Measurements from ENCODE around the gene ID2. TPM values are rescaled to one million over a fixed set of nuclear protein-coding genes. Genes with fewer than 3 reads are reported as not detected.
A peak's percentile ranks its signal among the peaks of the same experiment; 100 is the strongest.

ID2 gene
- total and polyA plus RNA-seq, 2 of the 13 experiments (the other 11 are each of a cell fraction or from before 2014, with no cell fraction given) = 214 to 719 TPM

DNA sequence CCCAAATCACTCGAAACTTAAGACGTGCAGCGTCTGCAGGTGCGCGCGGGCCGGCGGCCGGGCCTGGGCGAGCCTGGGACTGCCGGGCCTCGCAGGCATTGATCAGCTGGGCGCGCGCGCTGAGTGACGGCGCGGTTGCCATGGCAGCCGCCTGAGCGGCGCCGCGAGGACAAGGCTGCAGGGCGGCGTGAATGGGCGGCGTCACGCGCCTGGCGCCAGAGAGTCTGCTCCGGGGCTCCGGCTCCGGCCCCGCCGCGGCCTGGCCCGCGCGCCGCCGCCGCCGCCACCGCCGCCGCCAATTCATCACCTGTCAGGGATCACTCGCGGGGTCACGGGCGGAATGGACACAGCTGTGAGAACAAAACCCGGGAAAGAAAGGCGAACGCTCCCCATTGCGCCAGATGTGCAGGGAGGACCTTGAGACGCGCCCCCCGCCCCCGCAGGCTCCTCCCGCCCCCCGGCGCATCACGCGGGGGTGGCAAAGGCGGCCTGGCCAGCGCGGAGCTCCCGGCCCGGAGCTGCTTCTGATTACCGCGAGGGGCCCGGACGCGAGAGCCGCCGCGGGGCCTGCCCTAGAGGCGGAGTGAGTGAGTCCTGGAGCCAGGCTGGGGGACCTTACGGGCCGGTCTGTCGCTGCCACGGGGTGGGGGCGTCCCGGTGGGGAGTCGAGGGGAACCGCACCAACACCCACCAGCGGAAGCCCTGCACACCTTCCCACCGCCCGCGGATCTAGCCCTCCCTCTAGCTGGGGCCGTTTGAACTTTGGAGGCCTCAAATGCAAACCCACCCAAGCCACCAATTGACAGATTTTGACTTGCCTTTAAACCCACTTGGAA is 2.9 kb upstream of the ID2 start:
- Histone ChIP-seq H3K9me3 (ENCODE audit: low read length) (peaks cover 11% of the 10 kb centered on the region), H3K4me1 (ENCODE audit: insufficient read depth, low read length) (peaks cover 36% of the 10 kb centered on the region), H4K20me1 (ENCODE audit: insufficient read depth, low read length) (peaks cover 21% of the 10 kb centered on the region), H3K79me2 (ENCODE audit: insufficient read depth, low read length) (peaks cover 26% of the 10 kb centered on the region), H3K4me2 (ENCODE audit: low read depth, low read length) (peak overlapping the region; percentile 99), H3K4me3 (replicated peaks in 1 of 3; ENCODE audit: insufficient read depth in 1 of 3, low read depth in 2 of 3, low read length in 3 of 3) (peak overlapping the region; percentile 79 to 94 (median 83)), H3K36me3 (replicated peaks in 1 of 2; ENCODE audit: control insufficient read depth in 1 of 2, insufficient read depth in 2 of 2, low read length in 2 of 2) (no peaks in the 10 kb centered on the region), H3K9ac (ENCODE audit: insufficient read depth, low read depth, low read length) (peak overlapping the region; percentile 100), H2AFZ (ENCODE audit: low read length) (no peak overlapping the region), H3K27me3 (ENCODE audit: control insufficient read depth in 1 of 2, insufficient read depth in 2 of 2, low read length in 2 of 2) (peaks cover 0 to 8% of the 10 kb centered on the region in 2 experiments; a peak in 1 of 5 replicates), H3K27ac (ENCODE audit: extremely low read length, insufficient read depth, low read length) (peak overlapping the region; percentile 100)
- FAIRE-seq (no peak), DNase-seq (ENCODE audit: low spot score) (peak; percentile 96), ATAC-seq (peak; percentile 62)
- no TSS peak for BruUV-seq (replicated peaks)
- ChIA-PET CTCF (ENCODE audit: low intra/inter-chr PET ratio, low total read pairs) (interaction anchor here (1.1 kb wide), 1 partner anchor 51 kb away, joined by 4 read pairs; no protein-coding TSS in a partner anchor), POLR2A (interaction anchor here (0.7 to 7.2 kb wide), 21 partner anchors 9 to 588 kb away, joined by 3 to 354 read pairs (median 27); no protein-coding TSS in a partner anchor)
- in situ Hi-C loops (cut with HindIII; ENCODE audit: extremely low pct_ligation_motif_present, low pct_unique_long_range_greater_than_20kb) (loop anchor here (5.0 kb wide), 2 partner anchors 52 to 572 kb away; no protein-coding TSS in a partner anchor), intact Hi-C loops (cut with micrococcal nuclease; ENCODE audit: unreplicated experiment) (loop anchor here (1.0 to 2.0 kb wide), 2 partner anchors 23 to 576 kb away; no protein-coding TSS in a partner anchor)
- WGBS (ENCODE audit: low lambda C conversion rate) = 1% methylated on average over 50 of the region's 91 CpGs
- TF ChIP-seq ZNF3 (CRISPR knock-in tag; IDR thresholded peaks at IDR 0.05) (no peak), ZBTB42 (CRISPR knock-in tag; IDR thresholded peaks at IDR 0.05) (peak; percentile 99), ZNF382 (CRISPR knock-in tag; IDR thresholded peaks at IDR 0.05; ENCODE audit: borderline replicate concordance) (no peak), PATZ1 (CRISPR knock-in tag; IDR thresholded peaks at IDR 0.05) (peak; percentile 98), ZNF501 (CRISPR knock-in tag; IDR thresholded peaks at IDR 0.05) (no peak; the same call in 1 of the 2 replicates), ZNF234 (CRISPR knock-in tag; conservative IDR thresholded peaks at IDR 0.05) (no peak), ZMAT3 (CRISPR knock-in tag; conservative IDR thresholded peaks at IDR 0.05) (peak; percentile 84), HCFC1 (IDR thresholded peaks at IDR 0.05; ENCODE audit: low read depth, low read length) (no peak), NRL (CRISPR knock-in tag; IDR thresholded peaks at IDR 0.05; ENCODE audit: borderline replicate concordance) (peak; percentile 92), ZNF432 (CRISPR knock-in tag; IDR thresholded peaks at IDR 0.05; ENCODE audit: borderline replicate concordance) (no peak), ISX (CRISPR knock-in tag; conservative IDR thresholded peaks at IDR 0.05) (0 out of 2 replicates have a peak, but pooled peaks have one; percentile 26), ELF4 (CRISPR knock-in tag; IDR thresholded peaks at IDR 0.05; ENCODE audit: borderline replicate concordance) (no peak), ZNF292 (CRISPR knock-in tag; IDR thresholded peaks at IDR 0.05; ENCODE audit: borderline replicate concordance, low read depth) (0 out of 2 replicates have a peak, but pooled peaks have one; percentile 52), FOSL2 (CRISPR knock-in tag; IDR thresholded peaks at IDR 0.05) (0 out of 2 replicates have a peak, but pooled peaks have one; percentile 28), NFIB (CRISPR knock-in tag; IDR thresholded peaks at IDR 0.05; ENCODE audit: borderline replicate concordance) (no peak), SOX13 (IDR thresholded peaks at IDR 0.05) (peak; percentile 74; the same call in 1 of the 2 replicates), SOX13 (CRISPR knock-in tag; conservative IDR thresholded peaks at IDR 0.05 in 1 of 2, IDR thresholded peaks at IDR 0.05 in 1 of 2) (peak; percentile 23 to 83; a peak in 2 of 4 replicates), RAD51 (IDR thresholded peaks at IDR 0.05; ENCODE audit: borderline replicate concordance) (no peak), ZNF33B (CRISPR knock-in tag; IDR thresholded peaks at IDR 0.05) (peak; percentile 63)
- TF ChIP-seq, protein P1, sequence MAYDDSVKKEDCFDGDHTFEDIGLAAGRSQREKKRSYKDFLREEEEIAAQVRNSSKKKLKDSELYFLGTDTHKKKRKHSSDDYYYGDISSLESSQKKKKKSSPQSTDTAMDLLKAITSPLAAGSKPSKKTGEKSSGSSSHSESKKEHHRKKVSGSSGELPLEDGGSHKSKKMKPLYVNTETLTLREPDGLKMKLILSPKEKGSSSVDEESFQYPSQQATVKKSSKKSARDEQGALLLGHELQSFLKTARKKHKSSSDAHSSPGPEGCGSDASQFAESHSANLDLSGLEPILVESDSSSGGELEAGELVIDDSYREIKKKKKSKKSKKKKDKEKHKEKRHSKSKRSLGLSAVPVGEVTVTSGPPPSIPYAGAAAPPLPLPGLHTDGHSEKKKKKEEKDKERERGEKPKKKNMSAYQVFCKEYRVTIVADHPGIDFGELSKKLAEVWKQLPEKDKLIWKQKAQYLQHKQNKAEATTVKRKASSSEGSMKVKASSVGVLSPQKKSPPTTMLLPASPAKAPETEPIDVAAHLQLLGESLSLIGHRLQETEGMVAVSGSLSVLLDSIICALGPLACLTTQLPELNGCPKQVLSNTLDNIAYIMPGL (CRISPR knock-in tag; IDR thresholded peaks at IDR 0.05; ENCODE audit: borderline replicate concordance in 1 of 2, low read depth in 1 of 2) = peak in 1 of 2 experiments; percentile 91; a peak in 2 of 4 replicates

Measured in HepG2 (cell line).